GM08714 (cell line): Measurements from ENCODE around the gene WNT1.
A peak's percentile ranks its signal among the peaks of the same experiment; 100 is the strongest.

Experiments
- H3K4me3 ChIP-seq: fragments of 200-500 bp; sonication (Bioruptor generic); 2 replicates; pipeline ENCODE4 v1.5.1; 2014; ENCODE audit warnings: mild to moderate bottlenecking, low read length, inconsistent platforms
- ZNF274 ChIP-seq: IDR thresholded peaks from 2 replicates; pipeline ENCODE4 v1.6.1; 2012; ENCODE audit warnings: mild to moderate bottlenecking, low read depth, low read length

The WNT1 gene

DNA sequence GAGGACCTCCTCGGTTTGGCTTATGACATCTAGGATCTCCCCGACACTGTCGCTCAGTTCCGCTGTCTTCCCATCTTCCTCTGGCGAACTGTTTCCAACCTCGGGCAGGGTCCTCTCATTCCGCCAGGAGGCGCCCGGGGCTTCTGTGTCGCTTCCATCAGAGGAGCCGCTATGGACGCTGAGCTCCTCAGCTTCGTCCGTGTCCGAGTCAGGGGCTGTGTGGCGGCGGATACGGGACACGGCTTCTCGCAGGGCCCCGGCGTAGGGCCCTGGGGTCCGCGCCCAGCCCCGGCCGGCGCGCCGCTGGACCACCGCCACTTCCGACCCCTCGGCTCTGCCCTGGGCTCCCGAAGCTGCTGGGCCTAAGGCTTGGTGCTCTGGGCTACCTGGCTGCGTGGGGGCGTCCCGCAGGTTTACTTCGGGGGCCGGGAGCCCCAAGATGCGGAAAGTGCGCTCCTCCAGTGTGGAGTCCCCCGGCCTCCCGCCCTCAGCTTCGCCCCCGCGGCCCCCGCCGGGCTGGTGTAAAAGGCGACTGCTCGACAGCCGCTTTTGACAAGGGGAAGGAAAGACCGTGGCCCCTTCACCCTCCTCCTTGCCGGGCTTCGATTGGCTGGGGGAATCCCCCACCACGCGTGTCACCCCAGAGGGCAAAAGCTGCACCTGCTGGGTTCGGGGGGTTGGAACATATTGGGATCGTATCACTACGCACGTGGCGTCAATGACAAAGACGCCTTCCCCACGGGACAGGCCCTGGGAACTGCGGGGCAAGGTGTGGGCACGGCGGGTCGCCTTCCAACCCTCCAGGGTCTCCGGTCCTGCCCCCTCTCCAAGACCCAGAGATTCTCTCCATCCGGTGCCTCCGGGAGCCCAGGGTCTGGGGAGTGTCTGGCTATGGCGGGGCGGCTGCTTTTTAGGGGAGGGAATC, 18.9 kb downstream of the WNT1 start:
- peak overlapping the region; percentile 11; the same call in 1 of the 2 replicates for H3K4me3 ChIP-seq
- TF ChIP-seq ZNF274 = no peak

- TF ChIP-seq ZNF274 = no peak
Measured at GRCh38 chr12:48997719-48998496, 19.8 kb downstream of the WNT1 start.

GRCh38 chr12:48998497-48999353, 20.6 kb downstream of the WNT1 start:
- H3K4me3 ChIP-seq = peak overlapping the region; percentile 41; the same call in 1 of the 2 replicates
- no peak for TF ChIP-seq ZNF274

More at GRCh38 chr12:48997719-48998496, 19.8 kb downstream of the WNT1 start:
- H3K4me3 ChIP-seq = peak overlapping the region; percentile 41; the same call in 1 of the 2 replicates

GRCh38 chr12:48999371-49000131, 21.4 kb downstream of the WNT1 start, which contains the start of gene DDN:
TSS of gene DDN (minus strand) at chr12:48999375. CDS start at chr12:48999287, 88 bp downstream.
- no peak for TF ChIP-seq ZNF274

GRCh38 chr12:49000346-49000745, 22.2 kb downstream of the WNT1 start:
- no peak overlapping the region; the same call in 1 of the 2 replicates for H3K4me3 ChIP-seq
- TF ChIP-seq ZNF274 = no peak

More at GRCh38 chr12:48999371-49000131, 21.4 kb downstream of the WNT1 start, which contains the start of gene DDN:
- peak within 1 kb of the TSS; percentile 41; the same call in 1 of the 2 replicates for H3K4me3 ChIP-seq

DNA sequence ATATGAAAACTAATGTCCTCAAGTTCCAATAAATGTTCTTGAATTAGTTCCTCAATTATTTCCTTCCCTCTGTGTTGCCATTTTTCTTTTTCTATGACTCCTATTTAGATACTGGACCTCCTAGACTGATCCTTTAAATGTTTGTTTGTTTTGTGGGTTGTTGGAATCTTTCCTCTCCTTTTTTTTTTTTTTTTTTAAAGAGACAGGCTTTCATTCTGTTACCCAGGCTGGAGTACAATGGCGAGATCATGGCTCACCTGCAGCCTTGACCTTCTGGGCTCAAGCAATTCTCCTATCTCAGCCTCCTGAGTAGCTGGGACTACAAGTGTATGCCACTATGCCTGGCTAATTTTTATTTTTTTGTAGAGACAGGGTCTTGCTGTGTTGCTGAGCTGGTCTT, 30.8 kb downstream of the WNT1 start:
- no peak overlapping the region for H3K4me3 ChIP-seq
- no peak for TF ChIP-seq ZNF274

GRCh38 chr12:49010092-49010668, 32.1 kb downstream of the WNT1 start:
- H3K4me3 ChIP-seq = no peak overlapping the region
- TF ChIP-seq ZNF274 = no peak

- TF ChIP-seq ZNF274 = no peak
- no peak overlapping the region for H3K4me3 ChIP-seq
Measured at GRCh38 chr12:49012739-49013138, 34.6 kb downstream of the WNT1 start.

DNA sequence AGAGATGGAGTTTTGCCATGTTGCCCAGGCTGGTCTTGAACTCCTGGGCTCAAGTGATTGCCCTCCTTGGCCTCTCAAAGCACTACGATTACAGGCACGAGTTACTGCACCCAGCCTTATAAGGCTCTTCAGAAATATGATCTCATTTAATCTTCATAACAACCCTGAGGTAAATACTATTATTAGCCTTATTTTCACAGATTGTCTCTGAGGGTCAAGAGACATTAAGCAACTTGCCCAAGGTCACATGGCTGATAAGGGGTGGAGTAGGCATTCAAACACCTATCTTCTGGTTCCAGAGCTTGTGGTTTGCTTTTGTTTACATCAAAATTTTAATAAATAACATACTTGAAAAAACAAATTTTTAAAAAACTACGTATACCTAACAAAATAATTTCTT, 35.3 kb downstream of the WNT1 start:
- no peak for TF ChIP-seq ZNF274
- no peak overlapping the region for H3K4me3 ChIP-seq

DNA sequence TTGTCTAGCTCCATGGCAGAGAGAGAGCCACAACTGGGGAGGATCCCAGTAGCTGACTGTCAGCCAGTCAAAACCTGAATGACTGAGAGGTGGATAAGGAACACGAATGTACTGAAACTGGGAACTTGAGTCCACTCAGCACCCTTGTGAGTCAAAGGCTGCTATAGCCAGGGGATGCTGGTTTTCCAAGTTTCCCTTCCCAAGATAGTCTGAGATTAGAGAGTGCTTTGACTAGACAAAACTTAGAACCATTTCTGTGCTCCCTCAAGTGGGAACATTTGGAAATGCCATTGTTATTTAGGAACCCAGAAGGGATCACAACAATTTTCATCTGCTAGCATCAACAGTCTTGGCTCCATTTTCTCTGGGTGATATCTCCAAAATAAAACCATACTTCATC, 36.4 kb downstream of the WNT1 start:
- no peak overlapping the region for H3K4me3 ChIP-seq
- TF ChIP-seq ZNF274 = no peak

- H3K4me3 ChIP-seq = no peak overlapping the region
- TF ChIP-seq ZNF274 = no peak
Measured at GRCh38 chr12:49015196-49015595, 37.1 kb downstream of the WNT1 start.

DNA sequence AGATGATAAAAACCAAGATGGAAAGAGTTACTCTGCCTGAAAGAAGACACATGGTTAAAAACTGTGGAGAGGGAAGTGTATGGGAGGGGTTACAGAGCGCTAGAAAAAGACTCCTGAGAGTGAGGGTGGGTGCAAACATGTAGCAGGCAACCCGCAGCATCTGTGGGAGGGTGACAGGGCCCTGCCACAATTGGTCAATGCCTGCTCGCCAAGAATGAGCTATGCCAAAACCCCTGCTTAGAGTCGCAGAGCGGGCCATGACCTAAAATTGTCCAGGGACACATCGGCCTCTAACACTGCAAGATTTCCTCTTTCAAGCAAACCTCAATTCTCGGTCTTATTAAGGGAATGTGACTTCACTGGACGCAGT, 39.8 kb downstream of the WNT1 start:
- TF ChIP-seq ZNF274 = no peak
- peak overlapping the region; percentile 82 for H3K4me3 ChIP-seq
